GM23338 (cell line): ENCODE data around the gene TTLL5. TPM values are rescaled to one million over a fixed set of nuclear protein-coding genes. Genes with fewer than 3 reads are reported as not detected.

Experiments
- ATAC-seq: fragments of 200-7000 bp; cut with Tn5 transposase; 3 replicates; pipeline ENCODE4 v1.9.1; 2020
- DNase-seq: peaks from one replicate; pipeline ENCODE4 v3.0.0-alpha.2; 2015; ENCODE audit warnings: low spot score
- H2AFZ ChIP-seq: fragments of 200-600 bp; sonication (generic); 2 replicates; pipeline ENCODE4 v1.8.0; 2016; ENCODE audit warnings: antibody characterized with exemption, mild to moderate bottlenecking, moderate library complexity
- H3F3A ChIP-seq: fragments of 200-600 bp; sonication (generic); replicated peaks from 2 replicates; pipeline ENCODE4 v1.8.0; 2017; ENCODE audit warnings: antibody characterized with exemption, mixed run types, low read depth
- H3K27ac ChIP-seq: fragments of 200-600 bp; sonication (generic); 2 replicates; pipeline ENCODE4 v1.6.1; 2016; ENCODE audit warnings: low read depth
- H3K27me3 ChIP-seq: fragments of 200-600 bp; sonication (generic); 2 replicates; pipeline ENCODE4 v1.8.0; 2016; ENCODE audit warnings: mild to moderate bottlenecking, mixed run types, moderate library complexity; ENCODE audit not compliant: insufficient read depth
- H3K36me3 ChIP-seq: fragments of 200-600 bp; sonication (generic); 2 replicates; pipeline ENCODE4 v1.8.0; 2016; ENCODE audit warnings: mild to moderate bottlenecking; ENCODE audit not compliant: insufficient read depth
- H3K4me1 ChIP-seq: fragments of 200-600 bp; sonication (generic); 2 replicates; pipeline ENCODE4 v1.8.0; 2016; ENCODE audit warnings: mild to moderate bottlenecking, moderate library complexity; ENCODE audit not compliant: insufficient read depth
- H3K4me2 ChIP-seq: fragments of 200-600 bp; sonication (generic); 2 replicates; pipeline ENCODE4 v1.7.1; 2017; ENCODE audit warnings: mixed run types
- H3K4me3 ChIP-seq: fragments of 200-600 bp; sonication (generic); 2 replicates; pipeline ENCODE4 v1.6.1; 2016; ENCODE audit warnings: mixed run types
- H3K79me2 ChIP-seq: fragments of 200-600 bp; sonication (generic); replicated peaks from 2 replicates; pipeline ENCODE4 v1.8.0; 2017; ENCODE audit warnings: mild to moderate bottlenecking; ENCODE audit not compliant: insufficient read depth
- H3K9me2 ChIP-seq: fragments of 200-600 bp; sonication (generic); 2 replicates; pipeline ENCODE4 v1.8.0; 2017; ENCODE audit not compliant: insufficient read depth
- H4K20me1 ChIP-seq: fragments of 200-600 bp; sonication (generic); replicated peaks from 2 replicates; pipeline ENCODE4 v1.8.0; 2017; ENCODE audit warnings: mild to moderate bottlenecking; ENCODE audit not compliant: insufficient read depth
- H3K27ac Mint-ChIP-seq: 2 replicates; pipeline ENCODE4 v1.8.0; 2020; ENCODE audit warnings: inconsistent platforms, mild to moderate bottlenecking, moderate library complexity, mixed read lengths
- H3K27me3 Mint-ChIP-seq: 3 replicates; pipeline ENCODE4 v1.8.0; 2022; ENCODE audit warnings: low read depth, mild to moderate bottlenecking, moderate library complexity, mixed read lengths, inconsistent platforms; ENCODE audit not compliant: insufficient read depth, poor library complexity
- H3K36me3 Mint-ChIP-seq: 3 replicates; pipeline ENCODE4 v1.8.0; 2021; ENCODE audit warnings: low read depth, mild to moderate bottlenecking, inconsistent platforms, moderate library complexity, mixed read lengths
- H3K4me1 Mint-ChIP-seq: 3 replicates; pipeline ENCODE4 v1.8.0; 2020; ENCODE audit warnings: mild to moderate bottlenecking, inconsistent platforms, mixed read lengths
- H3K4me3 Mint-ChIP-seq: 3 replicates; pipeline ENCODE4 v1.8.0; 2021; ENCODE audit warnings: moderate library complexity, mild to moderate bottlenecking, inconsistent platforms, mixed read lengths
- H3K9me3 Mint-ChIP-seq: 3 replicates; pipeline ENCODE4 v1.8.0; 2020; ENCODE audit warnings: moderate library complexity, mild to moderate bottlenecking, inconsistent platforms, mixed read lengths
- EZH2 ChIP-seq: fragments of 200-600 bp; sonication (generic); IDR thresholded peaks from one replicate; pipeline ENCODE4 v1.8.0; 2017; ENCODE audit warnings: antibody characterized with exemption, mild to moderate bottlenecking, low read depth; ENCODE audit not compliant: unreplicated experiment
- EZH2phosphoT487 ChIP-seq: fragments of 200-600 bp; sonication (generic); IDR thresholded peaks from one replicate; pipeline ENCODE4 v1.8.1; 2018; ENCODE audit warnings: antibody characterized with exemption; ENCODE audit not compliant: unreplicated experiment
- JUNB ChIP-seq: IDR thresholded peaks from one replicate; pipeline ENCODE4 v1.6.1; 2016; ENCODE audit warnings: antibody characterized with exemption; ENCODE audit not compliant: unreplicated experiment
- STAT1 ChIP-seq: IDR thresholded peaks from one replicate; pipeline ENCODE4 v1.6.1; 2016; ENCODE audit warnings: antibody characterized with exemption; ENCODE audit not compliant: unreplicated experiment
- polyA plus RNA-seq: library from polyadenylated mRNA; unstranded; fragments of >200 nt; fragmentation: Nextera tagmentation; extraction: Ambion mirVana; gene quantifications from 2 replicates; pipeline ENCODE4 v1.2.1, GENCODE V29; 2016
- total RNA-seq: library from RNA; depleted of rRNA; stranded (reverse); fragments of >200 nt; shearing (Covaris generic); gene quantifications from 2 replicates; pipeline ENCODE4 v1.2.3, GENCODE V29; 2014
- TF ChIP-seq, protein P1 (sequence below): fragments of 250-450 bp; sonication (Bioruptor Pico); IDR thresholded peaks from 2 replicates; pipeline ENCODE4 v1.5.0; 2020; ENCODE audit warnings: mild to moderate bottlenecking, moderate library complexity
- TF ChIP-seq, protein P2 (sequence below), 2 experiments: fragments of 200-600 bp in 1 of 2; sonication (generic) in 1 of 2; conservative IDR thresholded peaks; 2 replicates each; pipeline versions ENCODE4 v1.5.1 to v1.6.1; 2016 to 2017; ENCODE audit warnings: antibody characterized with exemption in 2 of 2, low read depth in 2 of 2, mild to moderate bottlenecking in 2 of 2, moderate library complexity in 1 of 2

Gene TTLL5
- total and polyA plus RNA-seq, 2 experiments from 2014 or later: 33.5 to 35.4 TPM

- TF ChIP-seq, protein P1, sequence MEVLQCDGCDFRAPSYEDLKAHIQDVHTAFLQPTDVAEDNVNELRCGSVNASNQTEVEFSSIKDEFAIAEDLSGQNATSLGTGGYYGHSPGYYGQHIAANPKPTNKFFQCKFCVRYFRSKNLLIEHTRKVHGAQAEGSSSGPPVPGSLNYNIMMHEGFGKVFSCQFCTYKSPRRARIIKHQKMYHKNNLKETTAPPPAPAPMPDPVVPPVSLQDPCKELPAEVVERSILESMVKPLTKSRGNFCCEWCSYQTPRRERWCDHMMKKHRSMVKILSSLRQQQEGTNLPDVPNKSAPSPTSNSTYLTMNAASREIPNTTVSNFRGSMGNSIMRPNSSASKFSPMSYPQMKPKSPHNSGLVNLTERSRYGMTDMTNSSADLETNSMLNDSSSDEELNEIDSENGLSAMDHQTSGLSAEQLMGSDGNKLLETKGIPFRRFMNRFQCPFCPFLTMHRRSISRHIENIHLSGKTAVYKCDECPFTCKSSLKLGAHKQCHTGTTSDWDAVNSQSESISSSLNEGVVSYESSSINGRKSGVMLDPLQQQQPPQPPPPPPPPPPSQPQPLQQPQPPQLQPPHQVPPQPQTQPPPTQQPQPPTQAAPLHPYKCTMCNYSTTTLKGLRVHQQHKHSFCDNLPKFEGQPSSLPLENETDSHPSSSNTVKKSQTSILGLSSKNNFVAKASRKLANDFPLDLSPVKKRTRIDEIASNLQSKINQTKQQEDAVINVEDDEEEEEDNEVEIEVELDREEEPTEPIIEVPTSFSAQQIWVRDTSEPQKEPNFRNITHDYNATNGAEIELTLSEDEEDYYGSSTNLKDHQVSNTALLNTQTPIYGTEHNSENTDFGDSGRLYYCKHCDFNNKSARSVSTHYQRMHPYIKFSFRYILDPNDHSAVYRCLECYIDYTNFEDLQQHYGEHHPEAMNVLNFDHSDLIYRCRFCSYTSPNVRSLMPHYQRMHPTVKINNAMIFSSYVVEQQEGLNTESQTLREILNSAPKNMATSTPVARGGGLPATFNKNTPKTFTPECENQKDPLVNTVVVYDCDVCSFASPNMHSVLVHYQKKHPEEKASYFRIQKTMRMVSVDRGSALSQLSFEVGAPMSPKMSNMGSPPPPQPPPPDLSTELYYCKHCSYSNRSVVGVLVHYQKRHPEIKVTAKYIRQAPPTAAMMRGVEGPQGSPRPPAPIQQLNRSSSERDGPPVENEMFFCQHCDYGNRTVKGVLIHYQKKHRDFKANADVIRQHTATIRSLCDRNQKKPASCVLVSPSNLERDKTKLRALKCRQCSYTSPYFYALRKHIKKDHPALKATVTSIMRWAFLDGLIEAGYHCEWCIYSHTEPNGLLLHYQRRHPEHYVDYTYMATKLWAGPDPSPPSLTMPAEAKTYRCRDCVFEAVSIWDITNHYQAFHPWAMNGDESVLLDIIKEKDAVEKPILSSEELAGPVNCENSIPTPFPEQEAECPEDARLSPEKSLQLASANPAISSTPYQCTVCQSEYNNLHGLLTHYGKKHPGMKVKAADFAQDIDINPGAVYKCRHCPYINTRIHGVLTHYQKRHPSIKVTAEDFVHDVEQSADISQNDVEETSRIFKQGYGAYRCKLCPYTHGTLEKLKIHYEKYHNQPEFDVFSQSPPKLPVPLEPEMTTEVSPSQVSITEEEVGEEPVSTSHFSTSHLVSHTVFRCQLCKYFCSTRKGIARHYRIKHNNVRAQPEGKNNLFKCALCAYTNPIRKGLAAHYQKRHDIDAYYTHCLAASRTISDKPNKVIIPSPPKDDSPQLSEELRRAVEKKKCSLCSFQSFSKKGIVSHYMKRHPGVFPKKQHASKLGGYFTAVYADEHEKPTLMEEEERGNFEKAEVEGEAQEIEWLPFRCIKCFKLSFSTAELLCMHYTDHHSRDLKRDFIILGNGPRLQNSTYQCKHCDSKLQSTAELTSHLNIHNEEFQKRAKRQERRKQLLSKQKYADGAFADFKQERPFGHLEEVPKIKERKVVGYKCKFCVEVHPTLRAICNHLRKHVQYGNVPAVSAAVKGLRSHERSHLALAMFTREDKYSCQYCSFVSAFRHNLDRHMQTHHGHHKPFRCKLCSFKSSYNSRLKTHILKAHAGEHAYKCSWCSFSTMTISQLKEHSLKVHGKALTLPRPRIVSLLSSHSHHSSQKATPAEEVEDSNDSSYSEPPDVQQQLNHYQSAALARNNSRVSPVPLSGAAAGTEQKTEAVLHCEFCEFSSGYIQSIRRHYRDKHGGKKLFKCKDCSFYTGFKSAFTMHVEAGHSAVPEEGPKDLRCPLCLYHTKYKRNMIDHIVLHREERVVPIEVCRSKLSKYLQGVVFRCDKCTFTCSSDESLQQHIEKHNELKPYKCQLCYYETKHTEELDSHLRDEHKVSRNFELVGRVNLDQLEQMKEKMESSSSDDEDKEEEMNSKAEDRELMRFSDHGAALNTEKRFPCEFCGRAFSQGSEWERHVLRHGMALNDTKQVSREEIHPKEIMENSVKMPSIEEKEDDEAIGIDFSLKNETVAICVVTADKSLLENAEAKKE: no peak
- TF ChIP-seq STAT1 (no peak), EZH2 (no peak)
- TF ChIP-seq, protein P2, sequence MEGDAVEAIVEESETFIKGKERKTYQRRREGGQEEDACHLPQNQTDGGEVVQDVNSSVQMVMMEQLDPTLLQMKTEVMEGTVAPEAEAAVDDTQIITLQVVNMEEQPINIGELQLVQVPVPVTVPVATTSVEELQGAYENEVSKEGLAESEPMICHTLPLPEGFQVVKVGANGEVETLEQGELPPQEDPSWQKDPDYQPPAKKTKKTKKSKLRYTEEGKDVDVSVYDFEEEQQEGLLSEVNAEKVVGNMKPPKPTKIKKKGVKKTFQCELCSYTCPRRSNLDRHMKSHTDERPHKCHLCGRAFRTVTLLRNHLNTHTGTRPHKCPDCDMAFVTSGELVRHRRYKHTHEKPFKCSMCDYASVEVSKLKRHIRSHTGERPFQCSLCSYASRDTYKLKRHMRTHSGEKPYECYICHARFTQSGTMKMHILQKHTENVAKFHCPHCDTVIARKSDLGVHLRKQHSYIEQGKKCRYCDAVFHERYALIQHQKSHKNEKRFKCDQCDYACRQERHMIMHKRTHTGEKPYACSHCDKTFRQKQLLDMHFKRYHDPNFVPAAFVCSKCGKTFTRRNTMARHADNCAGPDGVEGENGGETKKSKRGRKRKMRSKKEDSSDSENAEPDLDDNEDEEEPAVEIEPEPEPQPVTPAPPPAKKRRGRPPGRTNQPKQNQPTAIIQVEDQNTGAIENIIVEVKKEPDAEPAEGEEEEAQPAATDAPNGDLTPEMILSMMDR (conservative IDR thresholded peaks at IDR 0.05; ENCODE audit: low read depth in 2 of 2): no peak
Measured at GRCh38 chr14:75825147-75825592, 164.1 kb downstream of the TTLL5 start (continued).

DNA sequence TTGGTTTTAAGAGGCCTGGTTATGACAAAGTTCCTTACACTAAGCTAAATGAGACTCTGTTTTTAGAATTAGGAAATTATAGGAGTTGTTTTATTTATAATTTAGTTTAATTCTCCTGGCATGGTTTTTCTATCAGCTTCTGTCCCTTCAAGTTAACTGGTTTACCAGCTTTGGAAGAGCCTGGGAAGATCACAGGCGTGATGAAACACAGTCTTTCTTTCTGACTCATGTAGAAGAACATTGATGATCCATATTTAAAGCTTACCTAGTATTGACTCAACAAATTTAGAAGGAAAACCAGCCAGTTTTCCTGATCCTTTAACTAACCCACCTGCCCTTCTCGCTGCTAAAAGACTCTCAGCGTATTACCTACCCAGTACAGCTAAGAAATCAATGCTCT is 165.6 kb downstream of the TTLL5 start:
- H3K36me3 ChIP-seq: no peaks in the 10 kb centered on the region
- H3K4me2 ChIP-seq: no peak overlapping the region
- H3K9me3 Mint-ChIP-seq: no peaks in the 10 kb centered on the region
- H3K4me1 ChIP-seq: no peaks in the 10 kb centered on the region
- H3K27me3 Mint-ChIP-seq: peaks cover 2% of the 10 kb centered on the region
- TF ChIP-seq, protein P1: no peak
- TF ChIP-seq EZH2phosphoT487: no peak
- TF ChIP-seq JUNB: no peak
- no peak for ATAC-seq
- H3K4me3 Mint-ChIP-seq: no peak overlapping the region
- no peaks in the 10 kb centered on the region for H3F3A ChIP-seq
- no peaks in the 10 kb centered on the region for H3K79me2 ChIP-seq
- DNase-seq: no peak
- H3K9me2 ChIP-seq: no peaks in the 10 kb centered on the region
- H3K4me1 Mint-ChIP-seq: peaks cover 4% of the 10 kb centered on the region; the same call in 1 of the 3 replicates
- no peak overlapping the region for H3K27ac ChIP-seq
- H3K4me3 ChIP-seq: no peak overlapping the region
- H2AFZ ChIP-seq: no peak overlapping the region
- peaks cover 4% of the 10 kb centered on the region; the same call in 1 of the 2 replicates for H4K20me1 ChIP-seq
- H3K36me3 Mint-ChIP-seq: 0 out of 3 replicates have a peak, but pooled peaks cover under 1% of the 10 kb centered on the region
- no peak overlapping the region for H3K27ac Mint-ChIP-seq
- no peaks in the 10 kb centered on the region for H3K27me3 ChIP-seq
